ENCODE measurements around the gene TEAD4.

TEAD4 gene

DNA sequence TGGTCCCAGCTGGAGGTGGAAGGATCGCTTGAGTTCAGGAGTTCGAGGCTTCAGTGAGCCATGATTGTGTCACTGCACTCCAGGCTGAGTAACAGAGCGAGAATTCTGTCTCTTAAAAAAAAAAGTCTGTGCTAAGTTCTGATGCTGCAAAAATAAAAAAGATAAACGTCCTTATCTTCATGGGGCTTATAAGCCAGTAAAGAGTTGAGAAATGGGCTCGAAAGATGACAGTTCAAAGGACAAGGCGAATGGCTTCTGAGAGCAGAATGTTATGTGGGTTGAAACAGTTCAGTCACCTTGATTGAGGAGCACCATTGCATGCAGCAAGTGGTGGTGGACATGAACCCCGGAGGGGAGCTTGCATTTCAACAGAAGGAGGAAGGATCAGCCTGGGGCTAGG lies 122.7 kb downstream of the TEAD4 start:
- no peak overlapping the region for H3K4me2 ChIP-seq
- no peaks in the 10 kb centered on the region for H4K20me1 ChIP-seq (ENCODE audit: insufficient read depth)
- H3K36me3 ChIP-seq (ENCODE audit: insufficient read depth): no peaks in the 10 kb centered on the region
- no peaks in the 10 kb centered on the region for H3K27me3 ChIP-seq (ENCODE audit: insufficient read depth, low read depth)
- peaks cover 4% of the 10 kb centered on the region for H3K4me1 ChIP-seq (ENCODE audit: low read depth, poor library complexity, severe bottlenecking)
- no peak overlapping the region for H3K4me3 ChIP-seq (IDR thresholded peaks at IDR 0.05; ENCODE audit: insufficient read depth, low read depth, low read length)
- no peak overlapping the region for H3K9ac ChIP-seq
- no peaks in the 10 kb centered on the region for H3K79me2 ChIP-seq (ENCODE audit: insufficient read depth, low read depth)
- H3K27ac ChIP-seq: no peak overlapping the region
- H2AFZ ChIP-seq (ENCODE audit: low read depth): no peak overlapping the region
- TF ChIP-seq, protein P1, sequence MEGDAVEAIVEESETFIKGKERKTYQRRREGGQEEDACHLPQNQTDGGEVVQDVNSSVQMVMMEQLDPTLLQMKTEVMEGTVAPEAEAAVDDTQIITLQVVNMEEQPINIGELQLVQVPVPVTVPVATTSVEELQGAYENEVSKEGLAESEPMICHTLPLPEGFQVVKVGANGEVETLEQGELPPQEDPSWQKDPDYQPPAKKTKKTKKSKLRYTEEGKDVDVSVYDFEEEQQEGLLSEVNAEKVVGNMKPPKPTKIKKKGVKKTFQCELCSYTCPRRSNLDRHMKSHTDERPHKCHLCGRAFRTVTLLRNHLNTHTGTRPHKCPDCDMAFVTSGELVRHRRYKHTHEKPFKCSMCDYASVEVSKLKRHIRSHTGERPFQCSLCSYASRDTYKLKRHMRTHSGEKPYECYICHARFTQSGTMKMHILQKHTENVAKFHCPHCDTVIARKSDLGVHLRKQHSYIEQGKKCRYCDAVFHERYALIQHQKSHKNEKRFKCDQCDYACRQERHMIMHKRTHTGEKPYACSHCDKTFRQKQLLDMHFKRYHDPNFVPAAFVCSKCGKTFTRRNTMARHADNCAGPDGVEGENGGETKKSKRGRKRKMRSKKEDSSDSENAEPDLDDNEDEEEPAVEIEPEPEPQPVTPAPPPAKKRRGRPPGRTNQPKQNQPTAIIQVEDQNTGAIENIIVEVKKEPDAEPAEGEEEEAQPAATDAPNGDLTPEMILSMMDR (conservative IDR thresholded peaks at IDR 0.05; ENCODE audit: low read depth, low read length): no peak

DNA sequence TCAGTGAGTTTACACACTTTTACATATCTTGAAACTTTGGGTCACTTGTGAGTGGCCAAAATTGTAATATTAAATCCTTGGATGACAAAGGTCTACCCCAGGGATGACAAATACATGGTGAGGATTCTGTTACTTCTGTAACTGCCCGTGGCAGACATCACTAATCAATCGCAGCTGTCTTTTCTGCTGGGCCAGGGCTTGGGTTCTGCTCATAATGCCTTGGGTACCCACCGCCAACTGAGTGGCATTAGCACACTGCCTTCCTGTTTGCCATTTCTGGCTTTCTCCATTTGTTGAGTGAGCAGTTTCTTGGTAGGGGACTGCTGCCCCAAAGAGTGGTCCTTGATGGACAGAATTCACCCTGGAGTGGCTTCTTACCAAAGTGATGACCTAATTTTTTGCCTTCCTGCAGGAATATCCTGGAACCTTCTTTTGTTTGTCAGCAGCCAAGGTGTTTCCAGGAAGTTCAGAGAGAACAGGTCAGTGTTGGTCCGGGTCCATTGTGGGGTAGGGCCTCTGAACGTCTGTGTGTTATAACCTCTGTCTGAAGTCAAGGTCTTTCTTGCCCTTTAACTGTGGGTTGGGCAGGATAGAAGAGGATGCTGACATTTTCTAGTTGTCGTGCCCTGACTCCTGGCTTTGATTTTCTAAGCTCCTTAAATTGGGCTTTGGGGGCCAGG lies 124.2 kb downstream of the TEAD4 start:
- no peaks in the 10 kb centered on the region for H4K20me1 ChIP-seq (ENCODE audit: insufficient read depth)
- no peak overlapping the region for H2AFZ ChIP-seq (ENCODE audit: low read depth)
- H3K4me1 ChIP-seq (ENCODE audit: low read depth, poor library complexity, severe bottlenecking): no peaks in the 10 kb centered on the region
- no peak overlapping the region for H3K4me3 ChIP-seq (IDR thresholded peaks at IDR 0.05; ENCODE audit: insufficient read depth, low read depth, low read length)
- H3K79me2 ChIP-seq (ENCODE audit: insufficient read depth, low read depth): no peaks in the 10 kb centered on the region
- H3K9ac ChIP-seq: no peak overlapping the region
- no peaks in the 10 kb centered on the region for H3K36me3 ChIP-seq (ENCODE audit: insufficient read depth)
- no peaks in the 10 kb centered on the region for H3K27me3 ChIP-seq (ENCODE audit: insufficient read depth, low read depth)
- H3K4me2 ChIP-seq: no peak overlapping the region
- no peak overlapping the region for H3K27ac ChIP-seq
- TF ChIP-seq, protein P1 (conservative IDR thresholded peaks at IDR 0.05; ENCODE audit: low read depth, low read length): no peak

DNA sequence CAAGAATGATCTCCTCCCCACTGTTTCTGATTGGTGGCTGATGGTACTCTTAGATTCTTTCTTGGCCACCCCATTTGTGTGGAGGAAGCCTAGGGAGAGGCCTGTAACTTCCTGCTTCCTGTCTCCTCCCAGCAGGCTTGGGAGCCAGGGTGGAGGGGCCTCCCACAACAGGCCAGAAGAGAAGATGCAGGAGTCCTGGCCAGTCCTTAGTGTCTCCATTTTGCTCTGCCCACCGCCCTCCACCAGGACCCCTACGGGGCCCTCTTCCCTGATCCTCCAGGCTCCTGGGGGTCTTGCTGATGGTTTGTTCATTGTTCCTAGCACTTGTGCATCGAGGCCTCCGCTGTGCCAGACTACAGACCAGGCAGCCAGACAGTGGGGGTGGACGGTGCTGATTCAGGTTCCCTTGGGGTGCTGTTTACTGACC lies 124.7 kb downstream of the TEAD4 start:
- no peaks in the 10 kb centered on the region for H3K27me3 ChIP-seq (ENCODE audit: insufficient read depth, low read depth)
- no peak overlapping the region for H2AFZ ChIP-seq (ENCODE audit: low read depth)
- no peak overlapping the region for H3K27ac ChIP-seq
- H3K4me2 ChIP-seq: no peak overlapping the region
- no peaks in the 10 kb centered on the region for H3K79me2 ChIP-seq (ENCODE audit: insufficient read depth, low read depth)
- TF ChIP-seq, protein P1 (conservative IDR thresholded peaks at IDR 0.05; ENCODE audit: low read depth, low read length): no peak
- H3K4me3 ChIP-seq (IDR thresholded peaks at IDR 0.05; ENCODE audit: insufficient read depth, low read depth, low read length): no peak overlapping the region
- H4K20me1 ChIP-seq (ENCODE audit: insufficient read depth): no peaks in the 10 kb centered on the region
- no peaks in the 10 kb centered on the region for H3K4me1 ChIP-seq (ENCODE audit: low read depth, poor library complexity, severe bottlenecking)
- H3K9ac ChIP-seq: no peak overlapping the region
- H3K36me3 ChIP-seq (ENCODE audit: insufficient read depth): no peaks in the 10 kb centered on the region

DNA sequence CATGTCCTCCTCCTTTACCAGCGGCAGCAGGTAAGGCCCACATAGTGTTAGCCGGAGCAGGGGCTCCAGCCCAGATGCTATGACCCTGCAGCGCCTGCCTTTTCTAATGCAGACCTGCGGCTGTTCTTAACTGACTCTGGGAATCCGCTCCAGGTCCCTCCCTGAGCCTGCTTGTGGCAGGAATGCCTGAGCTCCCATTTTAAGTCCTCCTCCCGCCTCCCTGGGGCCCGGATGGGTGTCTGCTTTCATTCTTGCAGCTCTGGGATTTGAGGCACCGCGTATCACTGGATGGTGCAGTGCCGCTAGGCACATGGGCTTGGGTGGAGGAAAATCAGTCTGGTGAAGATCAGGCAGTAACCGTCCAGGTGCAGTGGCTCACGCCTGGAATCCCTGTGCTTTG lies 125.5 kb downstream of the TEAD4 start:
- H3K27ac ChIP-seq: no peak overlapping the region
- no peaks in the 10 kb centered on the region for H4K20me1 ChIP-seq (ENCODE audit: insufficient read depth)
- H3K36me3 ChIP-seq (ENCODE audit: insufficient read depth): no peaks in the 10 kb centered on the region
- no peaks in the 10 kb centered on the region for H3K27me3 ChIP-seq (ENCODE audit: insufficient read depth, low read depth)
- H2AFZ ChIP-seq (ENCODE audit: low read depth): no peak overlapping the region
- H3K9ac ChIP-seq: no peak overlapping the region
- no peaks in the 10 kb centered on the region for H3K4me1 ChIP-seq (ENCODE audit: low read depth, poor library complexity, severe bottlenecking)
- TF ChIP-seq, protein P1 (conservative IDR thresholded peaks at IDR 0.05; ENCODE audit: low read depth, low read length): no peak
- H3K4me2 ChIP-seq: no peak overlapping the region
- no peak overlapping the region for H3K4me3 ChIP-seq (IDR thresholded peaks at IDR 0.05; ENCODE audit: insufficient read depth, low read depth, low read length)
- H3K79me2 ChIP-seq (ENCODE audit: insufficient read depth, low read depth): no peaks in the 10 kb centered on the region

All from KMS-11 (cell line).